Fibroblast of skin of left biceps (primary cell): Measurements from ENCODE around the gene ZNF550.
A peak's percentile ranks its signal among the peaks of the same experiment; 100 is the strongest.
"Not testable (repeated sequence)": the region's sequence is repeated elsewhere in the genome, so short reads cannot be mapped to it uniquely, and the experiment has no call there.

ENCODE experiments used
- DNase-seq, 2 experiments: peaks; one replicate each; pipeline ENCODE4 v3.0.0-alpha.2; 2013; ENCODE audit warnings: low read depth in 2 of 2

Gene ZNF550

DNA sequence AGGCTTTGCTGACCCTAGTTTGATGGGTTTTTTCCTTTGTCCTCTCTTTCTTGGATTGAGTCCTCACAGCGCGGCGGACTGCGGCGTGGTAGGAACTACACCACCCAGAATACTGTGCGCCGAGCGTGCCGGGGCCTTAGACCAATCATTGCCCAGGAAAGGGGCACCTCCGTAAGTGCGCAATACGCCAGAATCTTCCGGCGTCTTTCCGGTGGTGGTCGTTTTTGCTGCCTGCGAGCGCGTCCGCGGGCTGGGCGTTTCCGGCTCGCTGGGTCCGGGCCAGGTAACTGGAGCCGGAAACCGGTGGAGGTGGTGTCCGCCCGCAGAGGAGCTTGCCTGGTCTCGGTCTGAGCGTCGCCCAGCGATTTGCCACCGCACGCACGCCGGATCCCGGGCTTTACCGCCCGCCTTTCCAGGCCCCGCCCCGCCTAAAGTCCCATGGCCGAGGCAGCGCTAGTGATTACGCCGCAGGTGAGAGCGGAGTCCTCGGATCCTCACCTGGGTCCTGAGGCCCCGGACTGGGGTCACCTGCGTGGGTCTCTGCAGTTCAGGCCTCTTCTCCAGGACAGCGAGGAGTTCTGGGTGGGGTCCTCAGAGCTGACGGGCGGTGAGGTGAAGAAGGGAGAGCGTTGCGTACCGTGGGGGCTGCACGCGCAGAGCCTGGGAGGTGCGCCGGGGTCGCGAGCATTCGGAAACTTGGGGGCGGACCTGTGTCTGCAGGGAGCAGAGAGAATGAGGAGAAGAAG lies 32.4 kb downstream of the ZNF550 start, which contains the start of gene ZNF549:
TSS of gene ZNF549 (plus strand) at position 221 of the 746 bp plus-strand sequence. CDS start at position 439, 218 bp downstream.
- peak; percentile 71 to 76 for DNase-seq

DNA sequence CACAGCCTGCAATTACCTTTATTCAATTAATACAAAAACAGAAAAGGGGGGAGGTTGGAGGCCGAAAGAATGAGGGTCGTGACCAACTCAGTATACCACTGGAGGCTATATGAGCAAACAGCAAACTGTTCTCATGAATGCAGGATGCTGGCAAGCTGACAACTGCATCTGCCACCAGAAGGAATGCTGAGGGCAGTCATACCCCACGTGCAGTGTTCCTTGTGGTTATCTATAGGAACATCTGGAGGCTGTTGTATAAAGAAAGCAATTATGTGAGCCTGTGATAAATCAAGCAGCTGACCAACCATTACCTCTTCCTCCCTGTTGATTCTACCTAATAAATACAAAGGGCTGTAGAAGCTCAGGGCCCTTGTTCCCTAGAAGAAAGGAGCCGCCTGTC lies 41.6 kb downstream of the ZNF550 start:
- DNase-seq = not testable (repeated sequence)

GRCh38 chr19:57515255-57515654 lies 44.4 kb downstream of the ZNF550 start:
- no peak for DNase-seq

DNA sequence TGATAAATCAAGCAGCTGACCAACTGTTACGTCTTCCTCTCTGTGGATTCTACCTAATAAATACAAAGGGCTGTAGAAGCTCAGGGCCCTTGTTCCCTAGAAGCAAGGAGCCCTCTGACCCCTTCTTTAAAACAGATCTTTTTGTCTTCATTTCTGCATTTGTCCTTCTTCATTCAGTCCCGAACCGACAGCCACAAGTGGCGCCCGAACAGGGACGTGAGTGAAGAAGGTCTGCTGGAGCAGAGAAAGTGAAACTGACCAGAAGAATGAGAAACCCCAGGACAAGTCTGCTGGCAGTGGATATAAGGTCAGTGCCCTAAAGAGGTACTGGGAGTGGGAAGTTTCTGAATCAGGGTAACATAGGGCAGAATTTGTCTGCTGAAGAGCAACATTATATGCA lies 46.8 kb downstream of the ZNF550 start:
- no peak for DNase-seq

DNA sequence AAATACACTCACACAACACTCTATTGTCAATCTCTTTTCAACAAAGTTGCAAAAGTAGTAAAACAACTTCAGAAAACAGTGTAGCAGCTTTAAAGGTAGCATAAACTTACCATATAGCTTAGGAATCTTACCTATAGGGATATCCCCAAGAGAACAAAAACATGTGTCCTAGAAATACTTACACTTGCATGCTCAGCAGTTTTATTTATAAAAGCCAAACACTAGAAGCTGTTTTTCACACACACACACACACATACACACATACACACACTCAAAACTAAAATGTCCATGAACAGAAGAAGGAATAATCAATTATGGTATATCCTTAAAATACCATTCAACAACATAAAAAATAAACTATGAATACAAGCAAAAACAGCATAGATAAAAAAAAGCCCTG lies 48.2 kb downstream of the ZNF550 start:
- no peak for DNase-seq

GRCh38 chr19:57506163-57506562 lies 53.5 kb downstream of the ZNF550 start:
- DNase-seq = no peak

GRCh38 chr19:57500400-57500799 lies 59.3 kb downstream of the ZNF550 start:
- DNase-seq = peak in 1 of 2 experiments; percentile 21

DNA sequence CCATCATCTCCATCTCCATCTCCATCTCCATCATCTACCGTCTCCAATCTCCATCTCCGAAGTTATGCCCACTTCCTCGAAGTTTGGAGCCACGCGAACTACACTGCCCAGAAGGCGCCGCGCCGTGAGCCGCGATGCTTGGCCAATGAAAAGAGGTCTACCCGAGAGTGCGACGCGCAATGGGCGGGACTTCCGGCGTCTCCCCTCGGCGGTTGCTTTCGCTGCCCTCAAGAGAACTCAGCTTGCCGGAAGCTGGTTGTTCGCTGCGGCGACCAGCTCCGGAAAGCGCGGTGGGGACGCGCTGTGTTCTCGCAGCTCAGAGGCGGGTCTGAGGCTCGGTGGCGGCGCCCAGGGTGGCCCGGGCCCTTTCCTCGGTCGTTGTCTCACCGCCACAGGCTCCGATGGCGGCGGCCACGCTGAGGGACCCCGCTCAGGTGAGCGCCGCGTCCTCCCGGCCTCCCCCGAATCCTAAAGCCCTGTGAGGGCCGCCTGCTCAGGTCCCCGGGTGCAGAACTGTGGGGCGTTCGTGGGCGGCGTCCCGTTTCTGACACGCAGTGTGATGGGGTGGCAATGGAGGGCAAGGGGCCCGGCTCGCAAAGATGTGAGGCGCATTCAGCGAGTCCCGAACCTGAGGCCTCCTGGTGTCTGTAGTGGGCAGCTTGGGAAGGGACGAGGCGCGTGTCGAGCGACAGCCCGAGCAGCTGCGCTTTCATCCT lies 59.8 kb downstream of the ZNF550 start, which contains the start of gene ZNF773:
TSS of gene ZNF773 (plus strand) at position 259 of the 716 bp plus-strand sequence. CDS start at position 402, 143 bp downstream.
- peak; percentile 83 to 84 for DNase-seq

DNA sequence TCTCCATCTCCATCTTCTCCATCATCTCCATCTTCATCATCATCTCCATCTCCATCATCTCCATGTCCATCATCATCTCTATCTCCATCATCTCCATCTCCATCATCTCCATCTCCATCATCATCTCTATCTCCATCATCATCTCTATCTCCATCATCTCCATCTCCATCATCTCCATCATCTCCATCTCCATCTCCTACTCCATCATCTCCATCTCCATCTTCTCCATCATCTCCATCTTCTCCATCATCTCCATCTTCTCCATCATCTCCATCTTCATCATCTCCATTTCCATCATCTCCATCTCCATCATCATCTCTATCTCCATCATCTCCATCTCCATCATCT lies 60.4 kb downstream of the ZNF550 start:
- not testable (repeated sequence) for DNase-seq

DNA sequence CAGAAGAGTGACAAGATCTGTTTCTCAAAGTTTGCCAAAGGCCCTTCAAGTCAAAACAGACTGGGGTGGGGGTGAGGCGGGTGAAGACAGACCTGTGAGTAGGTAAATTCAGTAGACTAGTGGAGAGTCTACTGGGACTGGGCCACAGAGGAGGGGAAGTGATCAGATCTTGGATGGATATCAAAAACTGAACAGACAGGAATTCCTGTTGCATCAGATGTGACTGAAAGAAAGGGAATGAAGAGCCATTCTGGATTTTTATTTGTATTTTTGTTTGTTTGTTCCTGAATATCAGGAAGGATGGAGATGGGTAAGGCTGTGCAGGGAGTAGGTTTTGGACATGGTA lies 71.4 kb downstream of the ZNF550 start:
- DNase-seq = not testable (repeated sequence)

DNA sequence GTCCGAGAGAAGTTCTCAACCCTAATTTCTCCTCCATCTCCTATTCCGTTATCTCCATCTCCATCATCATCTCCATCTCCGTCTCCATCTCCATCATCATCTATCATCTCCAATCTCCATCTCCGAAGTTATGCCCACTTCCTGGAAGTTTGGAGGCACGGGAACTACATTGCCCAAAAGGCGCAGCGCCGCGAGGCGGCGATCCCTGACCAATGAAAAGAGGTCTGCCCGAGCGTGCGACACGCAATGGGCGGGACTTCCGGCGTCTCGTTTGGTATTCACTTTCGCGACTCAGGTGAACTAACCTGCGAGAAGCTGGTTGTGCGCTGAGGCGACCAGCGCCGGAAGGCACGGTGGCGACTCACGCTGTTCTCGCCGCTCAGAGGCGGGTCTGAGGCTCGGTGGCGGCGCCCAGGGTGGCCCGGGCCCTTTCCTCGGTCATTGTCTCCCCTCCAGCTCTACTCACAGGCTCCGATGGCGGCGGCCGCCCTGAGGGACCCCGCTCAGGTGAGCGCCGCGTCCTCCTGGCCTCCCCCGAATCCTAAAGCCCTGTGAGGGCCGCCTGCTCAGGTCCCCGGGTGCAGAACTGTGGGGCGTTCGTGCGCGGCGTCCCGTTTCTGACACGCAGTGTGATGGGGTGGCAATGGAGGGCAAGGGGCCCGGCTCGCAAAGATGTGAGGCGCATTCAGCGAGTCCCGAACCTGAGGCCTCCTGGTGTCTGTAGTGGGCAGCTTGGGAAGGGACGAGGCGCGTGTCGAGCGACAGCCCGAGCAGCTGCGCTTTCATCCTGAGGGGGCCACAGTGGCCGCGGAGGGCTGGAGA lies 72.0 kb downstream of the ZNF550 start, which contains the start of gene ZNF419:
TSS of gene ZNF419 (plus strand) at position 274 of the 822 bp plus-strand sequence. CDS start at position 475, 201 bp downstream.
- peak; percentile 58 to 59 for DNase-seq
